Heart left ventricle (tissue), 16 donors: ENCODE results near the gene GRIK5. TPM values are rescaled to one million over a fixed set of nuclear protein-coding genes. Genes with fewer than 3 reads are reported as not detected.

ENCODE experiments used
- ATAC-seq, 4 donors: fragments of 200-7000 bp; cut with Tn5 transposase; one replicate each; pipeline ENCODE4 v1.9.1; 2020 to 2022; ENCODE audit warnings: moderate library complexity in 4 of 4, mild to moderate bottlenecking in 3 of 4, moderate number of reproducible peaks in 1 of 4
- DNase-seq, 5 donors: peaks; one replicate each; pipeline ENCODE4 v3.0.0-alpha.2; 2020
- H3K27ac ChIP-seq, 12 donors: fragments of 200-600 bp; sonication (generic) in 4 of 12; one replicate each; pipeline versions ENCODE4 v1.5.0 to v1.8.0; 2016 to 2022; ENCODE audit warnings: mild to moderate bottlenecking in 2 of 12
- H3K27me3 ChIP-seq, 9 donors: fragments of 200-600 bp; sonication (generic) in 2 of 9; one replicate each; pipeline versions ENCODE4 v1.5.1 to v1.8.0; 2016 to 2022; ENCODE audit warnings: mild to moderate bottlenecking in 3 of 9
- H3K36me3 ChIP-seq, 9 donors: fragments of 200-600 bp; sonication (generic) in 2 of 9; one replicate each; pipeline versions ENCODE4 v1.5.0 to v1.8.0; 2018 to 2022; ENCODE audit warnings: mild to moderate bottlenecking in 2 of 9
- H3K4me1 ChIP-seq, 12 donors: fragments of 200-600 bp; sonication (generic) in 4 of 12; one replicate each; pipeline versions ENCODE4 v1.5.0 to v1.8.0; 2016 to 2022; ENCODE audit warnings: mild to moderate bottlenecking in 3 of 12
- H3K4me3 ChIP-seq, 12 donors: fragments of 200-600 bp; sonication (generic) in 4 of 12; one replicate each; pipeline versions ENCODE4 v1.5.0 to v1.8.0; 2017 to 2022; ENCODE audit warnings: mild to moderate bottlenecking in 9 of 12, moderate library complexity in 4 of 12
- H3K9me3 ChIP-seq, 12 donors: fragments of 200-600 bp; sonication (generic) in 4 of 12; one replicate each; pipeline versions ENCODE4 v1.5.0 to v1.8.0; 2016 to 2022; ENCODE audit warnings: mild to moderate bottlenecking in 1 of 12
- CTCF ChIP-seq, 12 donors: fragments of 200-600 bp; sonication (generic) in 4 of 12; IDR thresholded peaks; one replicate each; pipeline versions ENCODE4 v1.5.0 to v1.8.0; 2018 to 2022; ENCODE audit warnings: antibody characterized with exemption in 12 of 12, mild to moderate bottlenecking in 5 of 12
- POLR2A ChIP-seq, 2 donors: fragments of 450-650 bp; IDR thresholded peaks; one replicate each; pipeline ENCODE4 v1.6.1; 2017; ENCODE audit warnings: antibody characterized with exemption in 2 of 2, mild to moderate bottlenecking in 2 of 2, moderate library complexity in 2 of 2
- WGBS, 4 donors: extraction: QIAGEN DNeasy Blood & Tissue Kit in 2 of 4; methylation state at CpG; one replicate each; pipeline versions ENCODE4 v1.1.5 to v1.1.7; 2013 to 2018; 5-methylcytosine and 5-hydroxymethylcytosine counted together
- intact Hi-C, 10 donors: fragments of 100-400 bp; cut with DNase I; formaldehyde crosslinking; loops; one replicate each; pipeline versions ENCODE4 v1.11.1 to v1.14.2; 2022
- polyA plus RNA-seq, 2 donors: library from polyadenylated mRNA; stranded (reverse); fragments of 200-250 nt; gene quantifications; one replicate each; pipeline ENCODE4 v1.2.3, GENCODE V29; 2013
- total RNA-seq, 9 donors: library from RNA; depleted of rRNA in 2 of 9; stranded (reverse); fragments of >200 nt in 2 of 9; fragmentation: NEBNext Ultra II Directional in 3 of 9; extraction: Animal tissue kit (Norgen Biotek cat#: 25700) in 3 of 9; gene quantifications; one replicate each; pipeline versions ENCODE4 v1.1.0 to v1.2.4, GENCODE V29; 2016 to 2023
- donor health status: ischemic (EF 13 %, LVEDD 7.1; RV severe dilation, severe dysfunction).
- donor health status: healthy with polysubstance abuse.
- donor health status: DM: no; HTN: yes; CAD: no.
- donor health status: DM: no; HTN: no; CAD: no.
- donor health status: ischemic (EF 25% LVEDD 6.9; RV normal size, moderate dysfunction).
- donor health status: ischemic (EF 25% LVEDD 5.7; RV mildly dilated, moderate dysfunction).
- donor health status: healthy.
- donor health status: DM: yes; HTN: yes; CAD: no.
- donor health status: ischemic (EF 35%, LVEDD 5.7; RV mildly dilated, moderate dysfunction).
- donor health status: nonischemic (EF 11% LVEDD 7.7; RV severe dilation, severe dysfunction).
- donor health status: DM: yes; HTN: yes; CAD: no.
- donor health status: PGD.
- donor health status: ischemic (EF 29% LVEDD 5.4; RV normal size, mild dysfunction).
- donor health status: nonischemic (EF 23%, LVEDD 6.1; RV moderate dilation, normal function).

The GRIK5 gene
- total and polyA plus RNA-seq, 11 donors: 0.28 to 9.0 (median 2.5) TPM

GRCh38 chr19:42115705-42116104 is 45.7 kb upstream of the GRIK5 start:
- WGBS, 4 donors: 85 to 88% (median 87%) methylated on average over 4 of the region's 4 CpGs
- TF ChIP-seq CTCF (IDR thresholded peaks at IDR 0.05): no peak
- H3K36me3 ChIP-seq: peaks cover 0 to 22% (median 0%) of the 10 kb centered on the region in 9 donors
- DNase-seq: no peak
- intact Hi-C loops: no loop called here
- H3K9me3 ChIP-seq: no peaks in the 10 kb centered on the region
- peaks cover 0 to 27% (median 3%) of the 10 kb centered on the region in 12 donors for H3K4me1 ChIP-seq
- H3K27ac ChIP-seq: no peak overlapping the region
- H3K4me3 ChIP-seq: no peak overlapping the region
- no peak for ATAC-seq
- no peaks in the 10 kb centered on the region for H3K27me3 ChIP-seq

- 49 to 63% (median 51%) methylated on average over 4 of the region's 4 CpGs for WGBS, 4 donors
- peaks cover 0 to 22% (median 0%) of the 10 kb centered on the region in 9 donors for H3K36me3 ChIP-seq
- H3K4me1 ChIP-seq: peaks cover 0 to 25% (median 3%) of the 10 kb centered on the region in 12 donors
- no peaks in the 10 kb centered on the region for H3K9me3 ChIP-seq
- no peak overlapping the region for H3K4me3 ChIP-seq
- no peaks in the 10 kb centered on the region for H3K27me3 ChIP-seq
- TF ChIP-seq POLR2A (IDR thresholded peaks at IDR 0.05): no peak
- intact Hi-C loops: no loop called here
- no peak overlapping the region for H3K27ac ChIP-seq
- DNase-seq (no peak), ATAC-seq (no peak)
Observed at GRCh38 chr19:42115219-42115618, 45.2 kb upstream of the GRIK5 start.

- WGBS, 4 donors: 42 to 53% (median 49%) methylated on average over 7 of the region's 7 CpGs
- H3K27me3 ChIP-seq: no peaks in the 10 kb centered on the region
- no peaks in the 10 kb centered on the region for H3K9me3 ChIP-seq
- H3K36me3 ChIP-seq: peaks cover 0 to 22% (median 0%) of the 10 kb centered on the region in 9 donors
- peaks cover 0 to 28% (median 3%) of the 10 kb centered on the region in 12 donors for H3K4me1 ChIP-seq
- no peak for DNase-seq
- ATAC-seq: no peak
- peak overlapping the region in 2 of 12 donors; percentile 16 to 58 for H3K27ac ChIP-seq
- no peak overlapping the region for H3K4me3 ChIP-seq
- no peak for TF ChIP-seq CTCF (IDR thresholded peaks at IDR 0.05)
- intact Hi-C loops: no loop called here
Observed at GRCh38 chr19:42114412-42114811, 44.4 kb upstream of the GRIK5 start.

- Histone ChIP-seq H3K27me3 (no peaks in the 10 kb centered on the region), H3K27ac (peak overlapping the region in 3 of 12 donors; percentile 11 to 58 (median 16)), H3K36me3 (peaks cover 0 to 22% (median 0%) of the 10 kb centered on the region in 9 donors), H3K9me3 (no peaks in the 10 kb centered on the region), H3K4me1 (peaks cover 0 to 34% (median 5%) of the 10 kb centered on the region in 12 donors), H3K4me3 (no peak overlapping the region)
- 31 to 40% (median 33%) methylated on average over 10 of the region's 10 CpGs for WGBS, 4 donors
- DNase-seq (peak in 2 of 5 donors; percentile 32 to 56), ATAC-seq (peak in 3 of 4 donors; percentile 72 to 84 (median 76))
- intact Hi-C loops: no loop called here
- TF ChIP-seq CTCF (IDR thresholded peaks at IDR 0.05) (no peak), POLR2A (IDR thresholded peaks at IDR 0.05) (no peak)
Observed at GRCh38 chr19:42113641-42114348, 43.8 kb upstream of the GRIK5 start.
